Nephron (organoid): ENCODE measurements around the gene C4orf51.

Source experiments
- H3K27ac Mint-ChIP-seq, 3 experiments: 2 replicates each; pipeline ENCODE4 v1.8.0; 2020; ENCODE audit warnings: mixed read lengths in 3 of 3, mild to moderate bottlenecking in 2 of 3, moderate library complexity in 1 of 3
- H3K27me3 Mint-ChIP-seq: 2 replicates; pipeline ENCODE4 v1.8.0; 2021; ENCODE audit warnings: low read depth, mild to moderate bottlenecking, moderate library complexity, mixed read lengths
- H3K36me3 Mint-ChIP-seq: 2 replicates; pipeline ENCODE4 v1.8.0; 2020; ENCODE audit warnings: low read depth, mixed read lengths
- H3K4me1 Mint-ChIP-seq: 2 replicates; pipeline ENCODE4 v1.8.0; 2020; ENCODE audit warnings: mixed read lengths
- H3K4me3 Mint-ChIP-seq, 3 experiments: 2 replicates each; pipeline ENCODE4 v1.8.0; 2020; ENCODE audit warnings: mild to moderate bottlenecking in 3 of 3, mixed read lengths in 3 of 3, moderate library complexity in 2 of 3
- H3K9me3 Mint-ChIP-seq: 2 replicates; pipeline ENCODE4 v1.8.0; 2020; ENCODE audit warnings: mixed read lengths
- CTCF ChIP-seq, 3 experiments: fragments of 200-600 bp; sonication (generic); IDR thresholded peaks; one replicate each; pipeline ENCODE4 v1.5.0; 2021; ENCODE audit warnings: antibody characterized with exemption in 3 of 3; ENCODE audit not compliant: unreplicated experiment in 3 of 3

The C4orf51 gene

GRCh38 chr4:145776208-145776607, 96.3 kb downstream of the C4orf51 start:
- no peaks in the 10 kb centered on the region for H3K27me3 Mint-ChIP-seq
- H3K27ac Mint-ChIP-seq, result no peak overlapping the region
- H3K9me3 Mint-ChIP-seq, result no peaks in the 10 kb centered on the region
- no peaks in the 10 kb centered on the region for H3K4me1 Mint-ChIP-seq
- H3K36me3 Mint-ChIP-seq, result peaks cover 66% of the 10 kb centered on the region
- no peak overlapping the region for H3K4me3 Mint-ChIP-seq
- TF ChIP-seq CTCF (IDR thresholded peaks at IDR 0.05; ENCODE audit: unreplicated experiment in 3 of 3), result no peak

GRCh38 chr4:145779319-145779801, 99.4 kb downstream of the C4orf51 start:
- no peak overlapping the region for H3K27ac Mint-ChIP-seq
- H3K4me1 Mint-ChIP-seq, result no peaks in the 10 kb centered on the region
- peaks cover 73% of the 10 kb centered on the region for H3K36me3 Mint-ChIP-seq
- TF ChIP-seq CTCF (IDR thresholded peaks at IDR 0.05; ENCODE audit: unreplicated experiment in 3 of 3), result no peak
- H3K27me3 Mint-ChIP-seq, result no peaks in the 10 kb centered on the region
- H3K9me3 Mint-ChIP-seq, result no peaks in the 10 kb centered on the region
- H3K4me3 Mint-ChIP-seq, result no peak overlapping the region

- H3K9me3 Mint-ChIP-seq, result peaks cover 6% of the 10 kb centered on the region
- peaks cover 79% of the 10 kb centered on the region for H3K36me3 Mint-ChIP-seq
- H3K27ac Mint-ChIP-seq, result peak overlapping the region in 1 of 3 experiments; percentile 0
- peaks cover 9% of the 10 kb centered on the region for H3K4me1 Mint-ChIP-seq
- no peaks in the 10 kb centered on the region for H3K27me3 Mint-ChIP-seq
- H3K4me3 Mint-ChIP-seq, result no peak overlapping the region
- TF ChIP-seq CTCF (IDR thresholded peaks at IDR 0.05; ENCODE audit: unreplicated experiment in 3 of 3), result no peak
Measured at GRCh38 chr4:145781351-145781750, 101.4 kb downstream of the C4orf51 start.
